ENCODE measurements around the gene FAM161A.

The FAM161A gene

GRCh38 chr2:61787941-61788563, 65.8 kb downstream of the FAM161A start:
- TF ChIP-seq MAX (IDR thresholded peaks at IDR 0.05) = no peak
- no peak for TF ChIP-seq EP300 (IDR thresholded peaks at IDR 0.05; ENCODE audit: borderline replicate concordance)
- TF ChIP-seq TEAD4 (IDR thresholded peaks at IDR 0.05) = no peak
- no peak for TF ChIP-seq EGR1 (IDR thresholded peaks at IDR 0.05)

- TF ChIP-seq MAX (IDR thresholded peaks at IDR 0.05) = no peak
- no peak for TF ChIP-seq EGR1 (IDR thresholded peaks at IDR 0.05)
- TF ChIP-seq REST (IDR thresholded peaks at IDR 0.05; ENCODE audit: low read depth) = no peak
- no peak for TF ChIP-seq CREB1 (IDR thresholded peaks at IDR 0.05; ENCODE audit: low read depth)
- no peak for TF ChIP-seq RAD21 (IDR thresholded peaks at IDR 0.05; ENCODE audit: low read depth)
- no peak for TF ChIP-seq ZBTB7A (IDR thresholded peaks at IDR 0.05; ENCODE audit: low read depth)
- no peak for TF ChIP-seq CEBPB (IDR thresholded peaks at IDR 0.05)
- no peak for TF ChIP-seq TCF12 (IDR thresholded peaks at IDR 0.05; ENCODE audit: low read depth)
- no peak for TF ChIP-seq TAF1 (IDR thresholded peaks at IDR 0.05; ENCODE audit: low read depth)
- TF ChIP-seq TEAD4 (IDR thresholded peaks at IDR 0.05) = no peak
- no peak for TF ChIP-seq USF1 (IDR thresholded peaks at IDR 0.05)
- TF ChIP-seq EP300 (IDR thresholded peaks at IDR 0.05; ENCODE audit: borderline replicate concordance) = no peak
- TF ChIP-seq FOXM1 (IDR thresholded peaks at IDR 0.05; ENCODE audit: borderline replicate concordance, low read depth) = no peak
- TF ChIP-seq YY1 (IDR thresholded peaks at IDR 0.05; ENCODE audit: low read depth) = no peak
Measured at GRCh38 chr2:61786876-61787275, 67.0 kb downstream of the FAM161A start.

GRCh38 chr2:61785583-61785982, 68.3 kb downstream of the FAM161A start:
- TF ChIP-seq TAF1 (IDR thresholded peaks at IDR 0.05; ENCODE audit: low read depth) (no peak), YY1 (IDR thresholded peaks at IDR 0.05; ENCODE audit: low read depth) (no peak), RAD21 (IDR thresholded peaks at IDR 0.05; ENCODE audit: low read depth) (no peak), EP300 (IDR thresholded peaks at IDR 0.05; ENCODE audit: borderline replicate concordance) (no peak), CEBPB (IDR thresholded peaks at IDR 0.05) (no peak), REST (IDR thresholded peaks at IDR 0.05; ENCODE audit: low read depth) (no peak), MAX (IDR thresholded peaks at IDR 0.05) (no peak), EGR1 (IDR thresholded peaks at IDR 0.05) (no peak), TEAD4 (IDR thresholded peaks at IDR 0.05) (no peak), FOXM1 (IDR thresholded peaks at IDR 0.05; ENCODE audit: borderline replicate concordance, low read depth) (no peak), USF1 (IDR thresholded peaks at IDR 0.05) (no peak), TCF12 (IDR thresholded peaks at IDR 0.05; ENCODE audit: low read depth) (no peak), NFIC (IDR thresholded peaks at IDR 0.05) (no peak), ZBTB7A (IDR thresholded peaks at IDR 0.05; ENCODE audit: low read depth) (no peak), CREB1 (IDR thresholded peaks at IDR 0.05; ENCODE audit: low read depth) (no peak)

GRCh38 chr2:61784643-61785042, 69.2 kb downstream of the FAM161A start:
- TF ChIP-seq ZBTB7A (IDR thresholded peaks at IDR 0.05; ENCODE audit: low read depth) (no peak), TAF1 (IDR thresholded peaks at IDR 0.05; ENCODE audit: low read depth) (no peak), REST (IDR thresholded peaks at IDR 0.05; ENCODE audit: low read depth) (no peak), EP300 (IDR thresholded peaks at IDR 0.05; ENCODE audit: borderline replicate concordance) (no peak), EGR1 (IDR thresholded peaks at IDR 0.05) (no peak), YY1 (IDR thresholded peaks at IDR 0.05; ENCODE audit: low read depth) (no peak), MAX (IDR thresholded peaks at IDR 0.05) (no peak), TEAD4 (IDR thresholded peaks at IDR 0.05) (no peak), CEBPB (IDR thresholded peaks at IDR 0.05) (no peak), USF1 (IDR thresholded peaks at IDR 0.05) (no peak), RAD21 (IDR thresholded peaks at IDR 0.05; ENCODE audit: low read depth) (no peak), NFIC (IDR thresholded peaks at IDR 0.05) (no peak), CREB1 (IDR thresholded peaks at IDR 0.05; ENCODE audit: low read depth) (no peak), TCF12 (IDR thresholded peaks at IDR 0.05; ENCODE audit: low read depth) (no peak), FOXM1 (IDR thresholded peaks at IDR 0.05; ENCODE audit: borderline replicate concordance, low read depth) (no peak)

Measured in Ishikawa (cell line).